HL-60 (cell line): ENCODE data around the gene CFAP54.

Experiments used
- DNase-seq, 2 experiments: peaks; one replicate each; pipeline ENCODE4 v3.0.0-alpha.2; 2010 to 2020; ENCODE audit warnings: low read depth in 1 of 2, low spot score in 1 of 2
- H3K27ac ChIP-seq: fragments of 250-450 bp; sonication (Bioruptor Pico); replicated peaks from 2 replicates; pipeline ENCODE4 v1.5.1; 2020; ENCODE audit warnings: mild to moderate bottlenecking, moderate library complexity
- H3K27me3 ChIP-seq: fragments of 250-450 bp; sonication (Bioruptor Pico); 2 replicates; pipeline ENCODE4 v1.5.1; 2021; ENCODE audit warnings: mild to moderate bottlenecking, moderate library complexity; ENCODE audit not compliant: insufficient read depth, poor library complexity, severe bottlenecking
- H3K4me3 ChIP-seq: replicated peaks from 2 replicates; pipeline ENCODE4 v1.5.1; 2011; ENCODE audit warnings: mild to moderate bottlenecking, control low read depth, low read length; ENCODE audit not compliant: insufficient read depth
- CTCF ChIP-seq: IDR thresholded peaks from one replicate; pipeline ENCODE4 v1.5.1; 2011; ENCODE audit warnings: low read length, control low read depth, inconsistent platforms; ENCODE audit not compliant: insufficient read depth
- GABPA ChIP-seq: IDR thresholded peaks from 2 replicates; pipeline ENCODE4 v1.6.1; 2012; ENCODE audit warnings: low read depth
- POLR2AphosphoS5 ChIP-seq: IDR thresholded peaks from 2 replicates; pipeline ENCODE4 v1.6.1; 2012; ENCODE audit warnings: low read depth
- REST ChIP-seq: IDR thresholded peaks from 2 replicates; pipeline ENCODE4 v1.6.1; 2012; ENCODE audit warnings: low read depth; ENCODE audit not compliant: insufficient replicate concordance
- SPI1 ChIP-seq: IDR thresholded peaks from 2 replicates; pipeline ENCODE4 v1.6.1; 2012; ENCODE audit warnings: low read depth, mild to moderate bottlenecking, borderline replicate concordance

CFAP54 gene

GRCh38 chr12:96814200-96814599 is 324.8 kb downstream of the CFAP54 start:
- no peak overlapping the region for H3K27ac ChIP-seq
- no peaks in the 10 kb centered on the region for H3K27me3 ChIP-seq
- no peak for DNase-seq
- TF ChIP-seq REST, result no peak
- TF ChIP-seq SPI1, result no peak
- no peak for TF ChIP-seq GABPA
- no peak for TF ChIP-seq CTCF
- no peak for TF ChIP-seq POLR2AphosphoS5
- no peak overlapping the region for H3K4me3 ChIP-seq

DNA sequence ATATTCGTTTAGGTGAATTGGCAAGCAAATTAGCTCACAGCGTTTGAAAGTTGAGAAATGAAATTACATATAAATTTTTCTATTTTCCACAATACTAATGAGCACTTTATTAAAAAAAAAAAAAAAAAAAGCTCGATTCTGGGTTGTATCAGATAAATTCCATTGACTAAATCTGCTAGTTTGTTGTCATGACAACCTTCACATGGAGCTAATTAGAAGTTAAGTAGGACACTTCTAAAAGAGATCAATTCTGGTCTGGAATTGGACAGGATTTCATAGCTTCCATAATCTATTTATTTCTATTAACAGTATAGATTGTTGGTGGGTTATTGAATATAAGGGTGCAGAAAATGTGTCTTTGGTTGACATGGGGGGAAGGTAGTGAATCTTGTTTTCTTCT is 332.2 kb downstream of the CFAP54 start:
- DNase-seq, result no peak
- TF ChIP-seq SPI1, result no peak
- TF ChIP-seq CTCF, result no peak
- no peak for TF ChIP-seq GABPA
- TF ChIP-seq POLR2AphosphoS5, result no peak
- TF ChIP-seq REST, result no peak

DNA sequence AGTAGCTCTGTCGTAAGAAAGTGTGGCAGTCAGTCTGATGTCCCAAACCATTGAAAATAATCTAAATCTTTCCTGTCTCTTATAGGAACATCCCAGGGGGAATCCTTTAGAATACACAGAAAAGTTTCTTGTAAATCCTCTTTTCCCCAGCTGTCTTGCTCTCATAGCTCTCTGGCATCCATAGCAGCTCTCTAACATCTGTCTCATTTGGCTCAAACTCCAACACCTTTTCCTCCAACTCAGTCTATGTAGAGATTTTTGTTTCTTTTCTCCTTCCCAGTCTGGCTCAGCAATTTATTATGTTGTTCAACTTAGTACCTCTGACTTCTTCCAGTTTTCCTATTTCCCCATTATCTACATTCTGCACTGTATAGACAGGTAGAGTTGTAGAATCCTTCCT is 333.3 kb downstream of the CFAP54 start:
- DNase-seq, result no peak
- H3K4me3 ChIP-seq, result no peak overlapping the region
- no peaks in the 10 kb centered on the region for H3K27me3 ChIP-seq
- TF ChIP-seq POLR2AphosphoS5 (no peak), GABPA (no peak), CTCF (no peak), REST (no peak), SPI1 (no peak)
- no peak overlapping the region for H3K27ac ChIP-seq

More for the DNA sequence above, 332.2 kb downstream of the CFAP54 start:
- no peak overlapping the region for H3K27ac ChIP-seq
- no peaks in the 10 kb centered on the region for H3K27me3 ChIP-seq
- H3K4me3 ChIP-seq, result no peak overlapping the region
